ENCODE data around the gene PTPDC1.

Gene PTPDC1

GRCh38 chr9:94084314-94084713, at the start of gene PTPDC1:
Gene PTPDC1, plus strand, starts transcription at chr9:94084464. Its CDS starts 67 bp downstream, at chr9:94084531.
- no peak for DNase-seq (ENCODE audit: low read depth in 2 of 2)

GRCh38 chr9:94034511-94034910, 49.8 kb upstream of the PTPDC1 start:
- no peak for DNase-seq (ENCODE audit: low read depth in 2 of 2)

- no peak for DNase-seq (ENCODE audit: low read depth in 2 of 2)
Measured at GRCh38 chr9:94039786-94040185, 44.5 kb upstream of the PTPDC1 start.

GRCh38 chr9:94042516-94043360, 41.5 kb upstream of the PTPDC1 start:
- DNase-seq (ENCODE audit: low read depth in 2 of 2), result no peak

GRCh38 chr9:94054716-94055115, 29.5 kb upstream of the PTPDC1 start:
- no peak for DNase-seq (ENCODE audit: low read depth in 2 of 2)

- DNase-seq (ENCODE audit: low read depth in 2 of 2), result no peak
Measured at GRCh38 chr9:94056442-94056974, 27.8 kb upstream of the PTPDC1 start.

- no peak for DNase-seq (ENCODE audit: low read depth in 2 of 2)
Measured at GRCh38 chr9:94057918-94058317, 26.3 kb upstream of the PTPDC1 start.

- DNase-seq (ENCODE audit: low read depth in 2 of 2), result no peak
Measured at GRCh38 chr9:94061864-94062263, 22.4 kb upstream of the PTPDC1 start.

- DNase-seq (ENCODE audit: low read depth in 2 of 2), result peak; percentile 46 to 47
Measured at GRCh38 chr9:94065535-94065961, 18.7 kb upstream of the PTPDC1 start.

GRCh38 chr9:94068257-94068656, 16.0 kb upstream of the PTPDC1 start:
- no peak for DNase-seq (ENCODE audit: low read depth in 2 of 2)

GRCh38 chr9:94076557-94076956, 7.7 kb upstream of the PTPDC1 start:
- DNase-seq (ENCODE audit: low read depth in 2 of 2), result no peak

GRCh38 chr9:94078086-94078485, 6.2 kb upstream of the PTPDC1 start:
- no peak for DNase-seq (ENCODE audit: low read depth in 2 of 2)

- no peak for DNase-seq (ENCODE audit: low read depth in 2 of 2)
Measured at GRCh38 chr9:94079236-94079635, 5.0 kb upstream of the PTPDC1 start.

GRCh38 chr9:94080249-94080648, 4.0 kb upstream of the PTPDC1 start:
- no peak for DNase-seq (ENCODE audit: low read depth in 2 of 2)

GRCh38 chr9:94081435-94081834, 2.8 kb upstream of the PTPDC1 start:
- no peak for DNase-seq (ENCODE audit: low read depth in 2 of 2)

- DNase-seq (ENCODE audit: low read depth in 2 of 2), result no peak
Measured at GRCh38 chr9:94081864-94082463, 2.3 kb upstream of the PTPDC1 start.

GRCh38 chr9:94082553-94082952, 1.7 kb upstream of the PTPDC1 start:
- DNase-seq (ENCODE audit: low read depth in 2 of 2), result no peak

- no peak for DNase-seq (ENCODE audit: low read depth in 2 of 2)
Measured at GRCh38 chr9:94082956-94083355, 1.3 kb upstream of the PTPDC1 start.

GRCh38 chr9:94083384-94083783, 880 bp upstream of the PTPDC1 start:
- DNase-seq (ENCODE audit: low read depth in 2 of 2), result no peak

GRCh38 chr9:94085062-94085639, 887 bp downstream of the PTPDC1 start:
- DNase-seq (ENCODE audit: low read depth in 2 of 2), result no peak

- DNase-seq (ENCODE audit: low read depth in 2 of 2), result no peak
Measured at GRCh38 chr9:94086486-94087345, 2.5 kb downstream of the PTPDC1 start.

Measured in stimulated activated CD8-positive, alpha-beta memory T cell treated with anti-CD3 and anti-CD28 coated beads, Interleukin-2, amount 100 ng/mL, for 48 hours (primary cell).